HL-60 (cell line): Measurements from ENCODE around the gene MBD5.

Experiments
- GABPA ChIP-seq: IDR thresholded peaks from 2 replicates; pipeline ENCODE4 v1.6.1; 2012; ENCODE audit warnings: low read depth
- POLR2AphosphoS5 ChIP-seq: IDR thresholded peaks from 2 replicates; pipeline ENCODE4 v1.6.1; 2012; ENCODE audit warnings: low read depth
- SPI1 ChIP-seq: IDR thresholded peaks from 2 replicates; pipeline ENCODE4 v1.6.1; 2012; ENCODE audit warnings: low read depth, mild to moderate bottlenecking, borderline replicate concordance
- TF ChIP-seq, protein P1 (sequence below): IDR thresholded peaks from one replicate; pipeline ENCODE4 v1.5.1; 2011; ENCODE audit warnings: low read length, control low read depth, inconsistent platforms; ENCODE audit not compliant: insufficient read depth
- TF ChIP-seq, protein P2 (sequence below): IDR thresholded peaks from 2 replicates; pipeline ENCODE4 v1.6.1; 2012; ENCODE audit warnings: low read depth; ENCODE audit not compliant: insufficient replicate concordance

DNA sequence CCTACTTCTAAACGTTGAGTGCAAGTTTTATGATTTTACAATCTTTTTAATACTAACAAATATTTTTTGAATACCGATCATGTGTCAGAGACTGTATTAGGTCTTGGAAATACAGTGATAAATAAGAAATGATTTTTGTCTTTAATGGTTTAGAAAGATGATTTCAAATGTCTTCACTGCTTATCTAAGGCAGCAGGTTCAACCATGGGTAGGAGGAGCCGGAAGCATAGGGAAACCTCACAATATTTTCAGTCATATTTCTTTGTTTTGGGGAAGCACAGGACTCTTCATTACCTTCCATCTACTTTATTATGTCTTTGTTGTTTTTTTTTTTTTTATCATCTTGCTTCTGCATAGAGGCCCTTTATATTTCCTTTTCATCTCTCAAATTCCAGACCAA is 458.5 kb downstream of the MBD5 start:
- TF ChIP-seq, protein P1, sequence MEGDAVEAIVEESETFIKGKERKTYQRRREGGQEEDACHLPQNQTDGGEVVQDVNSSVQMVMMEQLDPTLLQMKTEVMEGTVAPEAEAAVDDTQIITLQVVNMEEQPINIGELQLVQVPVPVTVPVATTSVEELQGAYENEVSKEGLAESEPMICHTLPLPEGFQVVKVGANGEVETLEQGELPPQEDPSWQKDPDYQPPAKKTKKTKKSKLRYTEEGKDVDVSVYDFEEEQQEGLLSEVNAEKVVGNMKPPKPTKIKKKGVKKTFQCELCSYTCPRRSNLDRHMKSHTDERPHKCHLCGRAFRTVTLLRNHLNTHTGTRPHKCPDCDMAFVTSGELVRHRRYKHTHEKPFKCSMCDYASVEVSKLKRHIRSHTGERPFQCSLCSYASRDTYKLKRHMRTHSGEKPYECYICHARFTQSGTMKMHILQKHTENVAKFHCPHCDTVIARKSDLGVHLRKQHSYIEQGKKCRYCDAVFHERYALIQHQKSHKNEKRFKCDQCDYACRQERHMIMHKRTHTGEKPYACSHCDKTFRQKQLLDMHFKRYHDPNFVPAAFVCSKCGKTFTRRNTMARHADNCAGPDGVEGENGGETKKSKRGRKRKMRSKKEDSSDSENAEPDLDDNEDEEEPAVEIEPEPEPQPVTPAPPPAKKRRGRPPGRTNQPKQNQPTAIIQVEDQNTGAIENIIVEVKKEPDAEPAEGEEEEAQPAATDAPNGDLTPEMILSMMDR = no peak
- TF ChIP-seq POLR2AphosphoS5 (no peak), SPI1 (no peak), GABPA (no peak)
- TF ChIP-seq, protein P2, sequence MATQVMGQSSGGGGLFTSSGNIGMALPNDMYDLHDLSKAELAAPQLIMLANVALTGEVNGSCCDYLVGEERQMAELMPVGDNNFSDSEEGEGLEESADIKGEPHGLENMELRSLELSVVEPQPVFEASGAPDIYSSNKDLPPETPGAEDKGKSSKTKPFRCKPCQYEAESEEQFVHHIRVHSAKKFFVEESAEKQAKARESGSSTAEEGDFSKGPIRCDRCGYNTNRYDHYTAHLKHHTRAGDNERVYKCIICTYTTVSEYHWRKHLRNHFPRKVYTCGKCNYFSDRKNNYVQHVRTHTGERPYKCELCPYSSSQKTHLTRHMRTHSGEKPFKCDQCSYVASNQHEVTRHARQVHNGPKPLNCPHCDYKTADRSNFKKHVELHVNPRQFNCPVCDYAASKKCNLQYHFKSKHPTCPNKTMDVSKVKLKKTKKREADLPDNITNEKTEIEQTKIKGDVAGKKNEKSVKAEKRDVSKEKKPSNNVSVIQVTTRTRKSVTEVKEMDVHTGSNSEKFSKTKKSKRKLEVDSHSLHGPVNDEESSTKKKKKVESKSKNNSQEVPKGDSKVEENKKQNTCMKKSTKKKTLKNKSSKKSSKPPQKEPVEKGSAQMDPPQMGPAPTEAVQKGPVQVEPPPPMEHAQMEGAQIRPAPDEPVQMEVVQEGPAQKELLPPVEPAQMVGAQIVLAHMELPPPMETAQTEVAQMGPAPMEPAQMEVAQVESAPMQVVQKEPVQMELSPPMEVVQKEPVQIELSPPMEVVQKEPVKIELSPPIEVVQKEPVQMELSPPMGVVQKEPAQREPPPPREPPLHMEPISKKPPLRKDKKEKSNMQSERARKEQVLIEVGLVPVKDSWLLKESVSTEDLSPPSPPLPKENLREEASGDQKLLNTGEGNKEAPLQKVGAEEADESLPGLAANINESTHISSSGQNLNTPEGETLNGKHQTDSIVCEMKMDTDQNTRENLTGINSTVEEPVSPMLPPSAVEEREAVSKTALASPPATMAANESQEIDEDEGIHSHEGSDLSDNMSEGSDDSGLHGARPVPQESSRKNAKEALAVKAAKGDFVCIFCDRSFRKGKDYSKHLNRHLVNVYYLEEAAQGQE = no peak
